ENCODE measurements around the gene MDFI. TPM values are rescaled to one million over a fixed set of nuclear protein-coding genes. Genes with fewer than 3 reads are reported as not detected.

Gene MDFI
- total and polyA plus RNA-seq, 4 donors = 0.24 to 2.8 (median 0.50) TPM; not detected in 1

DNA sequence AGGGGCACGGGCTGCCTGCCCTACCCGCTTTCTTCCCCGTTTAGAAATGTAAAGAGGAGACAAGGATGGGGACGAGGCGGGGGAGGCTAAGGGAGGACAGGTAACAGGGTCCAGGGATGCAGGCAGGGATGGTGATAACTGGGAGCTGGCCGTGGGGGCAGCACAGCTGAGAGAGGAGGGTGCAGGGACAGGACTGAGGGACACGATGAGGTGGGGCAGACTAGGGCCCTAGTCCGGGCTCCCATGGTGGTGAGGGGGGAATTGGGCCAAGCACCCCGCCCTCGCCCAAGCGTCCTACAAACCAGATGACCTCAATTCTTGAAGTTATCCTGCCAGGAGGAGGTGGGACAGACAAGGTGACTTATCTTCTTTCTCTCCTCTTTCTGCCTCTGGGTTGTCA lies 44.4 kb upstream of the MDFI start:
- Histone ChIP-seq H3K4me3 (ENCODE audit: low read depth in 1 of 3, low read length in 3 of 3) (no peak overlapping the region), H3K9ac (ENCODE audit: low read depth in 1 of 2, low read length in 2 of 2) (no peak overlapping the region), H3K27ac (ENCODE audit: low read depth in 1 of 2, low read length in 2 of 2) (no peak overlapping the region), H3K27me3 (ENCODE audit: control insufficient read depth in 4 of 4, insufficient read depth in 4 of 4, low read length in 3 of 4) (no peaks in the 10 kb centered on the region), H3K36me3 (ENCODE audit: control insufficient read depth in 4 of 4, insufficient read depth in 3 of 4, low read depth in 1 of 4, low read length in 3 of 4) (peaks cover 9 to 39% (median 16%) of the 10 kb centered on the region in 4 donors), H3K9me3 (ENCODE audit: control insufficient read depth in 4 of 4, low read length in 3 of 4) (no peaks in the 10 kb centered on the region), H3K4me1 (ENCODE audit: control insufficient read depth in 4 of 4, insufficient read depth in 4 of 4, low read length in 3 of 4) (no peaks in the 10 kb centered on the region)
- no peak for DNase-seq (ENCODE audit: low spot score)
- 93% methylated on average over 11 of the region's 11 CpGs for WGBS
- TF ChIP-seq FOXA1 (IDR thresholded peaks at IDR 0.05) (no peak), EGR1 (IDR thresholded peaks at IDR 0.05; ENCODE audit: low read depth in 2 of 2) (no peak), HNF4A (conservative IDR thresholded peaks at IDR 0.05) (no peak), GABPA (IDR thresholded peaks at IDR 0.05 in 1 of 2, conservative IDR thresholded peaks at IDR 0.05 in 1 of 2) (no peak), REST (IDR thresholded peaks at IDR 0.05) (no peak), FOXA2 (IDR thresholded peaks at IDR 0.05) (no peak), RXRA (IDR thresholded peaks at IDR 0.05) (no peak)
- TF ChIP-seq, protein P1, sequence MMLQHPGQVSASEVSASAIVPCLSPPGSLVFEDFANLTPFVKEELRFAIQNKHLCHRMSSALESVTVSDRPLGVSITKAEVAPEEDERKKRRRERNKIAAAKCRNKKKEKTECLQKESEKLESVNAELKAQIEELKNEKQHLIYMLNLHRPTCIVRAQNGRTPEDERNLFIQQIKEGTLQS (IDR thresholded peaks at IDR 0.05) = no peak

- DNase-seq (ENCODE audit: low spot score) = no peak
- Histone ChIP-seq H3K4me3 (ENCODE audit: low read depth in 1 of 3, low read length in 3 of 3) (no peak overlapping the region), H3K9me3 (ENCODE audit: control insufficient read depth in 4 of 4, low read length in 3 of 4) (no peaks in the 10 kb centered on the region), H3K27ac (ENCODE audit: low read depth in 1 of 2, low read length in 2 of 2) (no peak overlapping the region), H3K4me1 (ENCODE audit: control insufficient read depth in 4 of 4, insufficient read depth in 4 of 4, low read length in 3 of 4) (no peaks in the 10 kb centered on the region), H3K36me3 (ENCODE audit: control insufficient read depth in 4 of 4, insufficient read depth in 3 of 4, low read depth in 1 of 4, low read length in 3 of 4) (peaks cover 9 to 34% (median 14%) of the 10 kb centered on the region in 4 donors), H3K9ac (ENCODE audit: low read depth in 1 of 2, low read length in 2 of 2) (no peak overlapping the region), H3K27me3 (ENCODE audit: control insufficient read depth in 4 of 4, insufficient read depth in 4 of 4, low read length in 3 of 4) (no peaks in the 10 kb centered on the region)
- no peak for TF ChIP-seq TAF1 (conservative IDR thresholded peaks at IDR 0.05)
- TF ChIP-seq FOXA1 (IDR thresholded peaks at IDR 0.05) = no peak
- no peak for TF ChIP-seq MAX (IDR thresholded peaks at IDR 0.05)
- WGBS = 97% methylated on average over 5 of the region's 5 CpGs
These were observed 43.9 kb upstream of the MDFI start for GRCh38 chr6:41594326-41594725.

DNA sequence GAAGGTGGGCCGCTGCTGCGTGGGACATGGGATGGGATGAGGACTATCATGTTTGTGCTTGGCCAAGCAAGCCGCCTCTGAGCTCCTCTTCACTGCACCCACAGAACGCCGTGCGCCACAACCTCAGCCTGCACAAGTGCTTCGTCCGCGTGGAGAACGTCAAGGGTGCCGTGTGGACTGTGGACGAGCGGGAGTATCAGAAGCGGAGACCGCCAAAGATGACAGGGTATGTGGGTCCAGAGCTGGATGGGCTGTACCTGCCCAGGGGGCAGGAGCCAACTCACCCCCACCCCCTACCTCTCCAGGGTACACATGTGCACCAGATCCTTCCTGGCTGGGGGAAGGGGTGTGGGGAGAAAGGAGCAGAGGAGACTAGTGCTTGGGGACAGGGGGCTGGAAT lies 43.5 kb upstream of the MDFI start:
- DNase-seq (ENCODE audit: low spot score) = no peak
- Histone ChIP-seq H3K4me1 (ENCODE audit: control insufficient read depth in 4 of 4, insufficient read depth in 4 of 4, low read length in 3 of 4) (no peaks in the 10 kb centered on the region), H3K27ac (ENCODE audit: low read depth in 1 of 2, low read length in 2 of 2) (no peak overlapping the region), H3K27me3 (ENCODE audit: control insufficient read depth in 4 of 4, insufficient read depth in 4 of 4, low read length in 3 of 4) (no peaks in the 10 kb centered on the region), H3K9me3 (ENCODE audit: control insufficient read depth in 4 of 4, low read length in 3 of 4) (no peaks in the 10 kb centered on the region), H3K4me3 (ENCODE audit: low read depth in 1 of 3, low read length in 3 of 3) (no peak overlapping the region), H3K36me3 (ENCODE audit: control insufficient read depth in 4 of 4, insufficient read depth in 3 of 4, low read depth in 1 of 4, low read length in 3 of 4) (peaks cover 10 to 34% (median 14%) of the 10 kb centered on the region in 4 donors), H3K9ac (ENCODE audit: low read depth in 1 of 2, low read length in 2 of 2) (no peak overlapping the region)
- TF ChIP-seq EGR1 (IDR thresholded peaks at IDR 0.05; ENCODE audit: low read depth in 2 of 2) (no peak), REST (IDR thresholded peaks at IDR 0.05) (no peak), YY1 (IDR thresholded peaks at IDR 0.05) (no peak), FOXA1 (IDR thresholded peaks at IDR 0.05) (no peak), JUND (IDR thresholded peaks at IDR 0.05) (no peak), SP1 (IDR thresholded peaks at IDR 0.05) (no peak), HNF4A (conservative IDR thresholded peaks at IDR 0.05) (no peak), NR2F2 (IDR thresholded peaks at IDR 0.05) (no peak), RXRA (IDR thresholded peaks at IDR 0.05) (no peak), FOXA2 (IDR thresholded peaks at IDR 0.05) (no peak), MAX (IDR thresholded peaks at IDR 0.05) (no peak), TAF1 (conservative IDR thresholded peaks at IDR 0.05) (no peak), GABPA (IDR thresholded peaks at IDR 0.05 in 1 of 2, conservative IDR thresholded peaks at IDR 0.05 in 1 of 2) (no peak), RAD21 (IDR thresholded peaks at IDR 0.05) (no peak)
- TF ChIP-seq, protein P1 (IDR thresholded peaks at IDR 0.05) = no peak
- TF ChIP-seq, protein P2, sequence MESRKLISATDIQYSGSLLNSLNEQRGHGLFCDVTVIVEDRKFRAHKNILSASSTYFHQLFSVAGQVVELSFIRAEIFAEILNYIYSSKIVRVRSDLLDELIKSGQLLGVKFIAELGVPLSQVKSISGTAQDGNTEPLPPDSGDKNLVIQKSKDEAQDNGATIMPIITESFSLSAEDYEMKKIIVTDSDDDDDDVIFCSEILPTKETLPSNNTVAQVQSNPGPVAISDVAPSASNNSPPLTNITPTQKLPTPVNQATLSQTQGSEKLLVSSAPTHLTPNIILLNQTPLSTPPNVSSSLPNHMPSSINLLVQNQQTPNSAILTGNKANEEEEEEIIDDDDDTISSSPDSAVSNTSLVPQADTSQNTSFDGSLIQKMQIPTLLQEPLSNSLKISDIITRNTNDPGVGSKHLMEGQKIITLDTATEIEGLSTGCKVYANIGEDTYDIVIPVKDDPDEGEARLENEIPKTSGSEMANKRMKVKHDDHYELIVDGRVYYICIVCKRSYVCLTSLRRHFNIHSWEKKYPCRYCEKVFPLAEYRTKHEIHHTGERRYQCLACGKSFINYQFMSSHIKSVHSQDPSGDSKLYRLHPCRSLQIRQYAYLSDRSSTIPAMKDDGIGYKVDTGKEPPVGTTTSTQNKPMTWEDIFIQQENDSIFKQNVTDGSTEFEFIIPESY (IDR thresholded peaks at IDR 0.05) = no peak
- 96% methylated on average over 15 of the region's 15 CpGs for WGBS

Data from liver (tissue), 9 donors.